Measurements from ENCODE around the gene ANKS1A. TPM values are rescaled to one million over a fixed set of nuclear protein-coding genes. Genes with fewer than 3 reads are reported as not detected.

Gene ANKS1A
- total RNA-seq, 1 donor from 2014 or later, result 20.9 TPM

- Histone ChIP-seq H3K4me1 (peaks cover 13 to 52% of the 10 kb centered on the region in 2 donors), H3K36me3 (no peaks in the 10 kb centered on the region), H3K27me3 (no peaks in the 10 kb centered on the region), H3K27ac (peak overlapping the region; percentile 81 to 92), H3K4me3 (no peak overlapping the region), H3K9me3 (no peaks in the 10 kb centered on the region)
- no peak for TF ChIP-seq CTCF (IDR thresholded peaks at IDR 0.05)
- no peak for DNase-seq (ENCODE audit: low spot score in 2 of 2)
- intact Hi-C loops (cut with DNase I), result loop anchor here (2.0 kb wide), 2 partner anchors 17 to 29 kb away; partner anchors contain the start of genes ANKS1A and TAF11
These were observed 28.7 kb downstream of the ANKS1A start for GRCh38 chr6:34917626-34918285.

- no peak for TF ChIP-seq CTCF (IDR thresholded peaks at IDR 0.05)
- intact Hi-C loops (cut with DNase I), result no loop called here
- Histone ChIP-seq H3K27me3 (no peaks in the 10 kb centered on the region), H3K9me3 (no peaks in the 10 kb centered on the region), H3K4me1 (peaks cover 13 to 40% of the 10 kb centered on the region in 2 donors), H3K27ac (peak overlapping the region in 1 of 2 donors; percentile 15), H3K36me3 (no peaks in the 10 kb centered on the region), H3K4me3 (no peak overlapping the region)
- DNase-seq (ENCODE audit: low spot score in 2 of 2), result no peak
These were observed 30.6 kb downstream of the ANKS1A start for GRCh38 chr6:34919651-34920050.

- no peak overlapping the region for H3K4me3 ChIP-seq
- peaks cover 11 to 36% of the 10 kb centered on the region in 2 donors for H3K4me1 ChIP-seq
- no peaks in the 10 kb centered on the region for H3K36me3 ChIP-seq
- TF ChIP-seq CTCF (IDR thresholded peaks at IDR 0.05), result no peak
- no peaks in the 10 kb centered on the region for H3K27me3 ChIP-seq
- intact Hi-C loops (cut with DNase I), result no loop called here
- no peak for DNase-seq (ENCODE audit: low spot score in 2 of 2)
- no peaks in the 10 kb centered on the region for H3K9me3 ChIP-seq
- H3K27ac ChIP-seq, result no peak overlapping the region
These were observed 31.0 kb downstream of the ANKS1A start for GRCh38 chr6:34920097-34920496.

GRCh38 chr6:34922177-34922663 is 33.2 kb downstream of the ANKS1A start:
- peaks cover 0 to 17% of the 10 kb centered on the region in 2 donors for H3K4me1 ChIP-seq
- H3K9me3 ChIP-seq, result no peaks in the 10 kb centered on the region
- no peak overlapping the region for H3K27ac ChIP-seq
- DNase-seq (ENCODE audit: low spot score in 2 of 2), result no peak
- H3K4me3 ChIP-seq, result no peak overlapping the region
- H3K27me3 ChIP-seq, result no peaks in the 10 kb centered on the region
- no peak for TF ChIP-seq CTCF (IDR thresholded peaks at IDR 0.05)
- intact Hi-C loops (cut with DNase I), result no loop called here
- H3K36me3 ChIP-seq, result no peaks in the 10 kb centered on the region

- no peaks in the 10 kb centered on the region for H3K36me3 ChIP-seq
- no peak for DNase-seq (ENCODE audit: low spot score in 2 of 2)
- intact Hi-C loops (cut with DNase I), result no loop called here
- no peak overlapping the region for H3K27ac ChIP-seq
- H3K4me1 ChIP-seq, result no peaks in the 10 kb centered on the region
- H3K4me3 ChIP-seq, result no peak overlapping the region
- TF ChIP-seq CTCF (IDR thresholded peaks at IDR 0.05), result no peak
- H3K9me3 ChIP-seq, result no peaks in the 10 kb centered on the region
- no peaks in the 10 kb centered on the region for H3K27me3 ChIP-seq
These were observed 36.0 kb downstream of the ANKS1A start for GRCh38 chr6:34924831-34925625.

Data from ascending aorta (tissue), 2 donors.